Breast epithelium (tissue), 4 donors: Measurements from ENCODE around the gene C1orf146. TPM values are rescaled to one million over a fixed set of nuclear protein-coding genes. Genes with fewer than 3 reads are reported as not detected.

Experiments
- DNase-seq, 2 donors: peaks; one replicate each; pipeline ENCODE4 v3.0.0-alpha.2; 2019; ENCODE audit warnings: low spot score in 2 of 2
- H3K27ac ChIP-seq, 2 donors: fragments of 200-600 bp; sonication (generic) in 1 of 2; one replicate each; pipeline ENCODE4 v1.5.1; 2016 to 2019; ENCODE audit warnings: mild to moderate bottlenecking in 1 of 2
- H3K27me3 ChIP-seq, 2 donors: fragments of 200-600 bp; sonication (generic) in 1 of 2; one replicate each; pipeline versions ENCODE4 v1.5.1 to v1.6.0; 2017 to 2019; ENCODE audit warnings: control low read depth in 1 of 2, mild to moderate bottlenecking in 1 of 2
- H3K36me3 ChIP-seq: fragments of 200-600 bp; one replicate; pipeline ENCODE4 v1.5.1; 2019
- H3K4me1 ChIP-seq, 2 donors: fragments of 200-600 bp; sonication (generic); one replicate each; pipeline ENCODE4 v1.5.1; 2016 to 2019; ENCODE audit warnings: control low read depth in 1 of 2
- H3K4me3 ChIP-seq, 3 donors: fragments of 200-600 bp; sonication (generic); 1 replicate in 2 of 3; 2 replicates in 1 of 3; pipeline ENCODE4 v1.5.1; 2016 to 2019; ENCODE audit warnings: mild to moderate bottlenecking in 3 of 3, moderate library complexity in 2 of 3
- H3K9me3 ChIP-seq, 2 donors: fragments of 200-600 bp; sonication (generic) in 1 of 2; one replicate each; pipeline ENCODE4 v1.5.1; 2016 to 2019; ENCODE audit warnings: control low read depth in 1 of 2
- POLR2A ChIP-seq: fragments of 450-650 bp; IDR thresholded peaks from one replicate; pipeline ENCODE4 v1.6.1; 2016; ENCODE audit warnings: antibody characterized with exemption, mild to moderate bottlenecking, moderate library complexity
- POLR2AphosphoS5 ChIP-seq, 3 donors: sonication (generic); formaldehyde crosslinking; IDR thresholded peaks; one replicate each; pipeline ENCODE4 v1.6.1; 2017; ENCODE audit warnings: antibody characterized with exemption in 3 of 3
- intact Hi-C: fragments of 100-400 bp; cut with DNase I; formaldehyde crosslinking; loops from one replicate; pipeline ENCODE4 v1.15.1; 2023; ENCODE audit warnings: low total_unique reads
- total RNA-seq, 3 donors: library from RNA; depleted of rRNA; stranded (reverse); fragments of >200 nt; gene quantifications; one replicate each; pipeline ENCODE4 v1.1.0, GENCODE V29; 2016
- TF ChIP-seq, protein P1 (sequence below), 3 donors: fragments of 450-650 bp; IDR thresholded peaks; one replicate each; pipeline ENCODE4 v1.5.1; 2016 to 2017; ENCODE audit warnings: antibody characterized with exemption in 3 of 3, mild to moderate bottlenecking in 3 of 3, moderate library complexity in 3 of 3

The C1orf146 gene, protein sequence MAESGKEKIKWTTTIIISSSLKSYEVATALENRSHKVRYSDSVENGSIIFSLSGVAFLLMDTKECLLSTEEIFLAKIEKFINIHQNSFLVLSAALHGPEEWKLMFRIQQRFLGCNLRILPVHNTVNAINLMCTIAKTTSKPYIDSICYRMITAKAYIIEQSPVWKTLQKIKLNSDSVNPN
- not detected for total RNA-seq

DNA sequence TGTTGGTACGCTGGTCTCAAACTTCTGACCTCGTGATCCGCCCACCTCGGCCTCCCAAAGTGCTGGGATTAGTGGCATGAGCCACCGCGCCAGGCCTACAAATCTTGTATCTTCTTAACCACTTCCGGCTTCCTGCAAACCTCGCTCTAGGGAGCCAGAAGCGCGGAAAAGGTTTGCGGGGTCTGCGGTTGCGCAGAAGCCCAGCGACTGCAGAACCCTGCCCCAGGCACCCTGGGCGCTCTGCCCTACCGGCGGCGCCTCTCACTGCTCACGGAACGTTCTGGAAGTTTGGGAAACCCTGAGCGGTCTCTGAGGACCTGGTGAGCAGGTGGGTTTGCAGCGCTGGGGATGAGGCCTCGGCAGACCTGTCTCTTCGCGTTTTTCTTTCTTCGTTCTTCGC, at the start of gene C1orf146:
Gene C1orf146, plus strand, starts transcription at position 195 of the 400 bp plus-strand sequence. CDS start 13,506 bp downstream, outside the sequence.
- no peak for DNase-seq
- Histone ChIP-seq H3K27me3 (no peaks in the 10 kb centered on the region), H3K4me1 (no peaks in the 10 kb centered on the region), H3K36me3 (no peaks in the 10 kb centered on the region), H3K9me3 (no peaks in the 10 kb centered on the region), H3K27ac (no peak within 1 kb of the TSS), H3K4me3 (no peak within 1 kb of the TSS)
- TF ChIP-seq POLR2A, result no peak
- no peak for TF ChIP-seq POLR2AphosphoS5 (IDR thresholded peaks at IDR 0.05)
- TF ChIP-seq, protein P1, sequence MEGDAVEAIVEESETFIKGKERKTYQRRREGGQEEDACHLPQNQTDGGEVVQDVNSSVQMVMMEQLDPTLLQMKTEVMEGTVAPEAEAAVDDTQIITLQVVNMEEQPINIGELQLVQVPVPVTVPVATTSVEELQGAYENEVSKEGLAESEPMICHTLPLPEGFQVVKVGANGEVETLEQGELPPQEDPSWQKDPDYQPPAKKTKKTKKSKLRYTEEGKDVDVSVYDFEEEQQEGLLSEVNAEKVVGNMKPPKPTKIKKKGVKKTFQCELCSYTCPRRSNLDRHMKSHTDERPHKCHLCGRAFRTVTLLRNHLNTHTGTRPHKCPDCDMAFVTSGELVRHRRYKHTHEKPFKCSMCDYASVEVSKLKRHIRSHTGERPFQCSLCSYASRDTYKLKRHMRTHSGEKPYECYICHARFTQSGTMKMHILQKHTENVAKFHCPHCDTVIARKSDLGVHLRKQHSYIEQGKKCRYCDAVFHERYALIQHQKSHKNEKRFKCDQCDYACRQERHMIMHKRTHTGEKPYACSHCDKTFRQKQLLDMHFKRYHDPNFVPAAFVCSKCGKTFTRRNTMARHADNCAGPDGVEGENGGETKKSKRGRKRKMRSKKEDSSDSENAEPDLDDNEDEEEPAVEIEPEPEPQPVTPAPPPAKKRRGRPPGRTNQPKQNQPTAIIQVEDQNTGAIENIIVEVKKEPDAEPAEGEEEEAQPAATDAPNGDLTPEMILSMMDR (IDR thresholded peaks at IDR 0.05), result no peak
- intact Hi-C loops, result no loop called here

DNA sequence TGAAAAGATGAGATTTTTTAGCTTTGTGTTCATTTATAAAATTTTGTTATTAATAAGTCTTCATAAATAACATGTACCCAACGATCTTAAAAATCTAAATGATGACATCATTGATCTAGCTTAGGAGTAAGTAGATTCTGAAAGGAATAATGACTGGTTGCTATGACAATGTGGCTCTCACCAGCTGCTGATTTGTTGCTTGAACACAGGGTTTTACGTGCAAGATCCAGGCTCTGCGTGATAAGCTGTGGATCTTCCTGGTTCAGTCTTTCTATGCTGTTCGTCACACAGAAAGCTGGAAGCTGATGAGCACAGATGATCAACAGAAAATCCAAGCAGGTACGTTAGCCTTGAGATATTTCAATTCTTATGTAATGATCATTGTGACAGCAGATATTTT, 49.1 kb upstream of the C1orf146 start:
- TF ChIP-seq POLR2AphosphoS5 (IDR thresholded peaks at IDR 0.05) (no peak), POLR2A (no peak)
- TF ChIP-seq, protein P1 (IDR thresholded peaks at IDR 0.05), result no peak
- Histone ChIP-seq H3K9me3 (no peaks in the 10 kb centered on the region), H3K27me3 (no peaks in the 10 kb centered on the region), H3K4me3 (no peak overlapping the region), H3K27ac (no peak overlapping the region), H3K4me1 (no peaks in the 10 kb centered on the region), H3K36me3 (no peaks in the 10 kb centered on the region)
- intact Hi-C loops, result no loop called here
- no peak for DNase-seq

DNA sequence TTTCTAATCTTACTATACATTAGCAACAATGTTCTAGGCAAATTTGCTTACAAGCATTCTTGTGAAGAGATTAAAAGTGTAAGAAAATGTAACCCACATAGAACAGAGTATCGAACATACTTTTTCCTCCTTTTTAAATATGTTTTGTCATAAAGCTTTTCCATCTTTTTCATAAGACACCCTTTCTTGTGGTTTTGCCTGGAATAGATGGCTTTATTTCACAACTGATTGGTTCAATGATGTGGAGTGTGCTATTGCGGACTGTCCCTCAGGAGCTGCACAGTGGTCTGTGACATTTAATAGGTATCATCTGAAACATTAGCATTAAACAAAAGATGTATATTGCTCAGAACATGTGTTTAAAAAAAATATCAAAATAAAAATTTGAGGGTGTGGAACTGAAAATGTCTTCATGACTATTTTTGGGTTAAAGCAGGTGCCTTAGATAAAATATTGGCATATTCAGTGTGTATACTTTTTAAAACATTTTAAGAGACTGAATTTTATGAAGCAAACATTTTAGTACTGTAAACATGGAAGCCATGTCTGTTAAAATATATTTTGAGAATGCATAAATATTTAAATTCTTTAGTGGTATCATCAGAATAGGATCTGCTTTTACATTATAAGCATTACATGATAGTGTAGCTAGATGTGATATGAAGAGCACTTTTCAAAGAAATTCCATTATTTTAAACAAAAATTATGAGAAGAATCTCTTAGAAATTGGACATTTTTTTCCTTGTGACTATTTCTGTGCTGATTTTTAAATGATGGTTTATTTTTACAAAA, 48.3 kb upstream of the C1orf146 start:
- intact Hi-C loops, result no loop called here
- Histone ChIP-seq H3K4me1 (no peaks in the 10 kb centered on the region), H3K27me3 (no peaks in the 10 kb centered on the region), H3K9me3 (no peaks in the 10 kb centered on the region), H3K27ac (no peak overlapping the region), H3K36me3 (no peaks in the 10 kb centered on the region), H3K4me3 (no peak overlapping the region)
- DNase-seq, result no peak
- TF ChIP-seq POLR2A, result no peak
- TF ChIP-seq, protein P1 (IDR thresholded peaks at IDR 0.05), result no peak
- no peak for TF ChIP-seq POLR2AphosphoS5 (IDR thresholded peaks at IDR 0.05)

DNA sequence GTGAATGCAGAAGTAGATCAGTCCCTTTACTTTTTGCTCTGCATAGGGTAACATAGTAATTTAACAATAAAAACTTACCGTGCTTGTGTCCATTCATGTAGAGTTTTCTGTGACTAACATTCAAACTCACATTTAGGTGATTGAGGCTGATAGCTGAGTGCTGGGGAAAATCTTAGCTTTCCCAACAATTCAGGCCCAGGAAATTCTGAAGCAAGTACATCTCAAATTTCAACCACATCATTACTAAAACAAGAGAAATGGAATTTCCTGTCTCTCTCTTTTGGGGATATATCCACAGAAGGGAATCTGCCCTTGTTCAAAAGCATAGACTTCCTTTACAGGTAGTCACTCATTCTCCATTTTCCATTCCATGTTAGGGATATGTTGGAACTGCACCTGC, 33.1 kb upstream of the C1orf146 start:
- Histone ChIP-seq H3K36me3 (no peaks in the 10 kb centered on the region), H3K9me3 (no peaks in the 10 kb centered on the region), H3K27ac (no peak overlapping the region), H3K27me3 (no peaks in the 10 kb centered on the region), H3K4me1 (no peaks in the 10 kb centered on the region), H3K4me3 (no peak overlapping the region)
- TF ChIP-seq POLR2A (no peak), POLR2AphosphoS5 (IDR thresholded peaks at IDR 0.05) (no peak)
- TF ChIP-seq, protein P1 (IDR thresholded peaks at IDR 0.05), result no peak
- intact Hi-C loops, result no loop called here
- DNase-seq, result no peak

DNA sequence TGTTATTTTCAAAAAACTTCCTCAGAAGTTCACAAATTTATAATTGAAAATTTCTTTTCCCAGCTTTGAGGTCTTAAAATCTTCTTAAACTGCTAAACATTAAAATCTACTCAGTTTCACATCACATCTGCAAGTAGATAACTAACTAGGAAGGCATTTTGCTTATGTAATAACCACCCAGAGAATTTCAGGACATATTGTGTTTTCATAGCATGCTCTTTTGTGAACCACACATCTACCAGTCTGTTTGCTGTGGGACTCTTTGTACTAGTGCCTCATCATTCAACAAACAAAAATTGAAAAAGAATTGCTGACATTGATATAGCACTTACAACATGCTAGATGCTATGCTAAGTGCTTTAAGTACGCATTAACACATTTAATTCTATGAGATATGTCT, 31.6 kb upstream of the C1orf146 start:
- TF ChIP-seq POLR2A (no peak), POLR2AphosphoS5 (IDR thresholded peaks at IDR 0.05) (no peak)
- TF ChIP-seq, protein P1 (IDR thresholded peaks at IDR 0.05), result no peak
- Histone ChIP-seq H3K4me1 (no peaks in the 10 kb centered on the region), H3K4me3 (no peak overlapping the region), H3K27ac (no peak overlapping the region), H3K27me3 (no peaks in the 10 kb centered on the region), H3K36me3 (no peaks in the 10 kb centered on the region), H3K9me3 (no peaks in the 10 kb centered on the region)
- DNase-seq, result no peak
- intact Hi-C loops, result no loop called here
